COLO668 (cell line): ENCODE data around the gene SORD.
A peak's percentile ranks its signal among the peaks of the same experiment; 100 is the strongest.

Source experiments
- DNase-seq: peaks from one replicate; lab custom pipeline; 2025; ENCODE audit not compliant: unreplicated experiment; lab: John Stamatoyannopoulos, UW

SORD gene

DNA sequence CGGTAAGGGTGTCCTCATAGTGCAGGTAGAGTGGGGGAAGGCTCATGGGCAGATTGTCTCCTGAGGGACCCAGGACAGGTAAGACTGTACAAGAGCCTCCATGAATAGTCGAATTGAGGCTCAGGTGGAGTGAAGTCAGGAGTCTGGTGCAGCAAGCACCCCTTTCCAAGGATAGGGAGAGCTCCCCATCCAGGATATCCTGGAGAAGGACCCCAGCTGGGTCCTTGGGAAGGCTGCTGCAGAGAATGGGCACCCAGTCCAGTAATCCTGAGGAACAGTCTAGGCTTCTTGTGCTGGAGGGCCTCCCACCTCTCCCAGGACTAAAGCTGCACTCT, 91.7 kb downstream of the SORD start:
- DNase-seq = no peak

- DNase-seq = no peak
Observed at GRCh38 chr15:45115312-45115820, 92.4 kb downstream of the SORD start.

- no peak for DNase-seq
Observed at GRCh38 chr15:45116006-45116481, 93.0 kb downstream of the SORD start.

GRCh38 chr15:45116482-45117307, 93.7 kb downstream of the SORD start:
- DNase-seq = no peak

GRCh38 chr15:45117308-45118130, 94.5 kb downstream of the SORD start:
- no peak for DNase-seq

DNA sequence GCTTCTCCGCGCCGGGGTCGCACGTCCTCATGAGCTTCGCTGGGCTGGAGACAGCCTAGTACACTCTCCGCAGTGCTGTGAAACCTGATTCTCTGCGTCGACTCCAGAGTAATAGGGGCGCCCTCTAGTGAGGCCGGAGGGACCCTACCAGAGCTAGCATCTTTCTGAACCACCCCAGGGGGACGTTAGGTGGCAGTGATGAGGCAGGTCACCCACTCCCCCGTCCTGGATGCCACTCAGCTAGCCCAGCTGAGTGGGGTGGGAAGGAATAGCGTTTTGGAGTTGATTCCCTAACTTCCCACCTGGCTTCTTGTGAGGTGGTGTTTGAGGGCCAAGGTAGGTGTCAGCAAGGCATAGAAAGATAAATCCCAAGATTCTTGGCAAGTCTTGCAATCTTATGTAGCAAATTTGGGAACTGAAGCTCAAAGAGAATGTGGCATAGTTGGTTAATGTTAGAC, 95.2 kb downstream of the SORD start:
- peak; percentile 85 for DNase-seq

DNA sequence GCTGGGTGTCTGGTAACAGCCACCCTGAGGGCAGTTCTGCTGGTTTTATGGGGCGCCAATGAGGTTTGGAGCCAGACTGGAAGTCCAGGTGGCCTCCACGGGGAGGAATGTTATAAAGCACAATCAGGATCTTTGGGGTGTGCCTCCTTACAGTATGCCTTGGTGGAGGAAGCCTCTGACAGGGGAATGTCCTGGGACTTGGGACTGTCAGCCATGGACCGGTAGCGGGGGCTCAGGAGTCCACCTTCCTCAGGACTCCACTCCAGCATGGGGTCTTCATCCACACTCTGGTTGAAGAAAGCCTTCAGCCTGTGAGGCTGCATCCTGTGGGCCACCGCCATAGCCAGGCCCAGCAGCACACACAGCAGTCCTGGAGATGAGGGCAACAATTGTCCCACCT, 96.0 kb downstream of the SORD start:
- no peak for DNase-seq

DNA sequence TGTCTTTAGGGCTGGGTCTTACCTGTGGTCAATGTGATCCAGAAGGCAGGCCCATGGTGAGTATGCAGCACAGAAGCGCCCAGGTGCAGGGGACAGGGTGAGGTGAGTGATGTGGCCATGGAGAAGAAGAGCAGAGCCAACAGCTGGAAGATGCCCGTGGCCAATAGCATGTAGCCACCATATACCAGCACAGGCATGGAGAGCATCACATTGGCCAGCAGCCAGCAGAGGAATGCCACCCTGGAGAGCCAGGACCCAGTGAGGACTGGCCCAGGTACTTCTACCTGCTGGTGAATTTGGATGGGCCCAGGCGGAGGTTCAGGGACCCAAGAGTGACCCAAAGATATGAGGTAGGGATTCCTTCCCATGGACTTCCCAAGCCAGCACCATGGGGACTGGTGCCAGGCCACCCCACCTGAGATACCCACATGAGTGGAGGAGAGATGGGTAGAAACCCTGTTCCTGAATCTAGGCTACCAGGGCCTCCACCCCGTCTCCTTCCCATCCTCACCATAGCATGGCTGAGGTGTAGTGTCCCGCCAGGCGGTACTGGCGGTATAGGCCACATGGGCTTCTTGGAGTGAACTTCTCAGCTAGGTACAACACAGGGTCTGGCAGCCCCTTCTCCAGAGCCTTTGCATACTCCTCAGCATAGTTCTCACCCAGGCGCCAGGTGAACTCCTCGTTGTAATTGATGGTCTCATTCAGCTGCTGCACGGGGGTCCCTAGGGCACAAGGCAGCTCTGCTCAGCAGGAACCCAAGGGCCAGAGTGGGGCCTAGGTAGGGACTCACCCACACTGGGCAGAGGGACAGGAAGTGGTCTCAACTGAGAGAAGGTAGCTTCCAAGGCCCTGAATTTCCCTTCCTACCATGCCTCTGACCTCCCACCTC, 97.3 kb downstream of the SORD start:
- DNase-seq = no peak

GRCh38 chr15:45121020-45121419, 98.0 kb downstream of the SORD start:
- no peak for DNase-seq

DNA sequence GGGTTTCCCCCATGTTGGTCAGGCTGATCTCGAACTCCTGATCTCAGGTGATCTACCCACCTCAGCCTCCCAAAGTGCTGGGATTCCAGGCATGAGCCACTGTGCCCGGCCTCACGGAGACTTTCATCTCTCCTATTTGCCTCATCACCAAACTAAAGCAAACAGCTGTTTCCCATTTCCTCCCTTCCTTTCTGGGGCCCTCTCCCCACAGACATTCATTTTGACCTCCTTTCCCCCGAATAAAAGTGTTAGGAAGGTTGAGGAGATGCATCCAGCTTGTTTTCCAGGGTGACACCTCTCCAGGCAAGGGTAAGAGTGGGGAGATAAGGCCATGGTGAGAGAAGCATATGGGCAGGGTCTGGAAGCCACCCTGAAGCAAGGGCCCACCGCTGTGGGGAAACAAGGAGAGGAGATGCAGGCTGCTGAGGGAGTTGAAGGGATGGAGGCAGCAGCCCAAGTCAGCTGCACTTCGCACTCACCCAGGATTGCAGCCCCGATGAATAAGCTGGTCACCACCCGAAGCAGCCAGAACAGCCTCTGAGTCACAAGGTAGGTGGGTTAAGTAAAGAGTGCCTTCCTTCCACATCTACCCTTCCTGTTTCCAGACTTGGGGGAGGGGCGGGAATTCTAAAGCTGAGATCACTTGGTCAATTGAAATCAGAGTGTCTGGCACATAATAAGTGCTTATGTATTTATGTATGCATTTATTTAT, 98.9 kb downstream of the SORD start:
- no peak for DNase-seq

GRCh38 chr15:45122719-45123118, 99.7 kb downstream of the SORD start:
- DNase-seq = no peak

GRCh38 chr15:45123397-45123796, 100.4 kb downstream of the SORD start:
- no peak for DNase-seq

DNA sequence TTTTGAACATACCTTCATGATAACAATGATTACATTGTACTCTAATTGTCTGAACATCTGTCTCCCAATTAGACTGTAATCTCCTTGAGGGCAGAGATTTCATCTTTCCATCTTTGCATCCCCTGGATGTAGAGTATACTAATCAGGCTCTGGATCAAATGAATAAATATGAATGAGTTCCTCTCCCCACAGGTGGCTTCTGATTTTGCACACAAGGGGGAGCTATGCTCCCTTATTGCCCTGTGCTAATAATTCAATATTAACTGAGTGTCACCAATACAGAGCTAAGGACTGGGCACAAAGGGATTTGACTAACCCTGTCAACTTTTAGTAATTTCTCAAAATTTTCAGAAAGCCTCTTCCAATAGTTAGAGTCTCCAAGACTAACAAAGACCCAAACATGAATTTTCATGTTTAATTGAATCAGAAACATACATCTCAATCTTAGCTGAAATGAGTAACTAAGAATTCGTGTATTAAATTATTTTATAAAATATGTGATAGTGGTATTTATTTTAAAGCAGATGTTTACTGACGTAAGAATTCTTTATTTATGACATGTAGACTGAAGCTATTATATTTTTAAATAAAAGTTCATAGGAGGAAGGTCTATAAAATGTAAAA, 103.7 kb downstream of the SORD start:
- DNase-seq = peak; percentile 34
